Bronchial smooth muscle cell (primary cell): ENCODE results near the gene ZNF398. TPM values are rescaled to one million over a fixed set of nuclear protein-coding genes. Genes with fewer than 3 reads are reported as not detected.

Experiments used
- total RNA-seq: library from RNA; depleted of rRNA; stranded (reverse); fragments of >200 nt; gene quantifications from 2 replicates; pipeline ENCODE4 v1.2.1, GENCODE V29; 2014

ZNF398 gene, protein sequence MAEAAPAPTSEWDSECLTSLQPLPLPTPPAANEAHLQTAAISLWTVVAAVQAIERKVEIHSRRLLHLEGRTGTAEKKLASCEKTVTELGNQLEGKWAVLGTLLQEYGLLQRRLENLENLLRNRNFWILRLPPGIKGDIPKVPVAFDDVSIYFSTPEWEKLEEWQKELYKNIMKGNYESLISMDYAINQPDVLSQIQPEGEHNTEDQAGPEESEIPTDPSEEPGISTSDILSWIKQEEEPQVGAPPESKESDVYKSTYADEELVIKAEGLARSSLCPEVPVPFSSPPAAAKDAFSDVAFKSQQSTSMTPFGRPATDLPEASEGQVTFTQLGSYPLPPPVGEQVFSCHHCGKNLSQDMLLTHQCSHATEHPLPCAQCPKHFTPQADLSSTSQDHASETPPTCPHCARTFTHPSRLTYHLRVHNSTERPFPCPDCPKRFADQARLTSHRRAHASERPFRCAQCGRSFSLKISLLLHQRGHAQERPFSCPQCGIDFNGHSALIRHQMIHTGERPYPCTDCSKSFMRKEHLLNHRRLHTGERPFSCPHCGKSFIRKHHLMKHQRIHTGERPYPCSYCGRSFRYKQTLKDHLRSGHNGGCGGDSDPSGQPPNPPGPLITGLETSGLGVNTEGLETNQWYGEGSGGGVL
- total RNA-seq: 3.9 and 4.6 TPM in 2 replicates

DNA sequence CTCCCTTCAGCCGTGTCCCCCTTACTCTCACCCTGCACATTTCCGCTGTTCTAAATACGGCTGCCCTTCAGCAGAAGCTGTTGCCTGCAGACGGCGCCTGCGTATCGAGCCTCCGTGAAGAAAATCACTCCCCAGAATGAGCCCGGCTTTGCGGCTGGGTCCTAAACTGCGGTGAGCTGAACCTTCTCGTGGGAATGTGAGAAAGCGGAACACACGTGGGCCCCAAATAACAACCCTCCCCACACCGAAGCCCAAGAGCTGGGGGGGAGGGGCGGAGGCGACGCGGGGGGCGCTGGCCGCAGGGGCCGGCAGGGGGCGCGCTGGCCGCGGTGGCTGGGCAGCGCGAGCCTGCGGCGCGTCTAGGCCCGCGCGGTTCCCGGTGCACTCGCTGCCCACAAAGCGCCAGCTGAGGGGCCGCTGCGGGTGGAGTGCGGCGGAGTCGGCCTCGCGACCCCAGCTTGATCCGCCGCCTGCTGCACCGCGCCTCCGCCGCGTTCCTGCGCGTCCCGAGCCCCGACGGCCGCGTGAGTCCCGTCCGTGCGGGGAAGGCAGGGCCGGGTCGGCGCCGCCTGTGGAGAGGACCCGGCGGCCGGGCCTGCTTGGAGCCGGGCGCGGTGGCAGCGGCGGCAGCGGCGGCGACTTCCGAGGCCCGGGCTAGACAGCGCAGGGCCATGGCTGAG is at the start of gene ZNF398:
TSS of gene ZNF398 (plus strand) at position 382 of the 680 bp plus-strand sequence. CDS start at position 672, 290 bp downstream.

GRCh38 chr7:149125863-149126661 is 21.2 kb upstream of the ZNF398 start, which contains the start of gene ZNF425:
Gene ZNF425, minus strand, starts transcription at chr7:149126324. Its CDS starts 111 bp downstream, at chr7:149126213.

DNA sequence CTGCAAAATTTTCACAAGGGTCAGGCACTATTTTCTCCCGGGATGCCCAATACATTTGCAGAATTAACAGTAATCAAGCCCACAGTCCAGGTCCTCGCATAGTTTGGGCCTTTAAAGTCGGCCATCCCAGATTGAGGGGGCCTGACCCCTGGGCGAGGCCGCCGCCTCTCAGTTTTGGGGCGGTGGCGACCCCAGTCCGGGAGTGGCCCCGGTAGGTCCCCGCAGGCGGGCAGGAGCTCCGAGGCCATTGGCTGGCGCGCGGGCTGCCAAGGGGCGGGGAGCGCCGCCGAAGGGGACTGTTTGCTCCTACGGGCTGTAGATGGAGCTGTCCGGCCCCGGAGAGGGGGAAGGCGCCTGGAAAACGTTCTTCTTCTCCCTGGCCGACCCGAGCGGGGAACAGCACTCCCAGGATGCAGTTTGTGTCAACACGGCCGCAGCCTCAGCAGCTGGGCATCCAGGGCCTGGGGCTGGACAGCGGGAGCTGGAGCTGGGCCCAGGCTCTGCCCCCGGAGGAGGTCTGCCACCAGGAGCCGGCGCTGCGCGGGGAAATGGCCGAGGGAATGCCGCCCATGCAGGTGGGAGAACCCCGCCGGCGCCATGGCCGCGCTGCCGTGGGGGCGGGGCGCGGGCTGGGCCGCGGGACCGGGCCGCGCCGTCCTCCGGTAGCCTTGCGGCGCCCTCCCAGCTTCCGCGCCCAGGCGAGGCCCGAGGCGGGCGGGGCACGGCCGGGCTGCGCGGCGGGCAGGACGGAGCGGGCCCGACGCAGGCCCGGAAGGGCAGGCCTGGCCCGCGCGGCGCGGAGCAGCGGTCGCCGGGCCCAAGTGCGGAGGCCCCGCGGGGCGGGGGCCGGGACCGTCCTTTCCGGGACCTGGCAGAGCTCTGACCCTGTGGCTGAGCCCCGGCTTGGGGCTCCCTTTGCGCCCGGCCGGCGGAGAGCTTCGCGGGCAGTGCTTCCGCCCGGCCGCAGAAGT is 48.2 kb downstream of the ZNF398 start, which contains the start of gene ZNF282:
TSS of gene ZNF282 (plus strand) at position 367 of the 971 bp plus-strand sequence. CDS start at position 411, 44 bp downstream.

Other genes with a start within 250 kb of the ZNF398 start
- gene PDIA4, start 118.9 kb upstream of the ZNF398 start, total RNA-seq: 222 and 241 TPM in 2 replicates
- 3.9 and 4.3 TPM in 2 replicates for gene ZNF786, start 56.7 kb upstream of the ZNF398 start, total RNA-seq
- gene ZNF425, start 21.1 kb upstream of the ZNF398 start, total RNA-seq: 6.3 and 6.5 TPM in 2 replicates
- gene ZNF282, start 48.1 kb downstream of the ZNF398 start, total RNA-seq: 12.2 and 18.6 TPM in 2 replicates
- gene ZNF212, start 92.2 kb downstream of the ZNF398 start, total RNA-seq: 3.3 and 4.6 TPM in 2 replicates
- gene ZNF783, start 114.7 kb downstream of the ZNF398 start, total RNA-seq: 11.7 and 15.5 TPM in 2 replicates